PFSK-1 (cell line): ENCODE measurements around the gene GRAMD2B.

Experiments
- FOXP2 ChIP-seq: optimal IDR thresholded peaks from 2 replicates; pipeline ENCODE3; 2011; ENCODE audit warnings: borderline replicate concordance, control low read depth, inconsistent platforms; ENCODE audit not compliant: insufficient read depth; ENCODE audit errors: extremely low read length, extremely low read depth
- POLR2AphosphoS5 ChIP-seq: IDR thresholded peaks from 2 replicates; pipeline ENCODE4 v1.6.1; 2012; ENCODE audit warnings: low read depth, mild to moderate bottlenecking, control low read depth, low read length, moderate library complexity
- REST ChIP-seq, 2 experiments: IDR thresholded peaks; 2 replicates each; pipeline versions ENCODE4 v1.6.1 to v1.8.0; 2011 to 2012; ENCODE audit warnings: low read depth in 2 of 2, low read length in 2 of 2, control low read depth in 1 of 2, inconsistent platforms in 1 of 2, mild to moderate bottlenecking in 1 of 2, moderate library complexity in 1 of 2; ENCODE audit not compliant: insufficient read depth in 1 of 2
- TAF1 ChIP-seq: IDR thresholded peaks from 2 replicates; pipeline ENCODE4 v1.6.1; 2012; ENCODE audit warnings: low read length, control low read depth, borderline replicate concordance; ENCODE audit not compliant: insufficient read depth

GRCh38 chr5:126422994-126423788 is at the start of gene GRAMD2B:
- TF ChIP-seq TAF1 (no peak), POLR2AphosphoS5 (no peak), FOXP2 (no peak), REST (IDR thresholded peaks at IDR 0.05; ENCODE audit: insufficient read depth in 1 of 2, low read depth in 2 of 2, low read length in 2 of 2) (no peak)
